ENCODE measurements around the gene KLRC3. TPM values are rescaled to one million over a fixed set of nuclear protein-coding genes. Genes with fewer than 3 reads are reported as not detected.
"Not testable (repeated sequence)": the region's sequence is repeated elsewhere in the genome, so short reads cannot be mapped to it uniquely, and the experiment has no call there.

KLRC3 gene
- total RNA-seq, 2 experiments from 2014 or later: 1.5 to 6.8 TPM

- no peak overlapping the region for H3K4me3 ChIP-seq (ENCODE audit: low read depth, low read length, poor library complexity, severe bottlenecking)
- intact Hi-C loops (cut with micrococcal nuclease; ENCODE audit: unreplicated experiment): no loop called here
- TF ChIP-seq EZH2phosphoT487 (IDR thresholded peaks at IDR 0.05; ENCODE audit: borderline replicate concordance, low read depth, low read length): no peak
- no peak for TF ChIP-seq CTCF (conservative IDR thresholded peaks at IDR 0.05; ENCODE audit: low read length)
- H3K4me2 ChIP-seq (ENCODE audit: low read length): no peak overlapping the region
- H2AFZ ChIP-seq (ENCODE audit: low read length): no peak overlapping the region
- no peaks in the 10 kb centered on the region for H3K9me2 ChIP-seq (ENCODE audit: insufficient read depth, low read length)
- no peak for DNase-seq (ENCODE audit: low spot score)
- peaks cover 28% of the 10 kb centered on the region; the same call in 1 of the 2 replicates for H3K79me2 ChIP-seq (ENCODE audit: insufficient read depth, low read depth, low read length)
- no TSS peak for BruUV-seq (replicated peaks)
- H3K4me1 ChIP-seq (ENCODE audit: insufficient read depth, low read length, poor library complexity, severe bottlenecking): peaks cover 18% of the 10 kb centered on the region
- H3K27ac ChIP-seq (ENCODE audit: low read depth, low read length, poor library complexity, severe bottlenecking): no peak overlapping the region
- H3K36me3 ChIP-seq (ENCODE audit: insufficient read depth, low read length): peaks cover 87% of the 10 kb centered on the region
- no peaks in the 10 kb centered on the region for H4K20me1 ChIP-seq (ENCODE audit: insufficient read depth, low read length)
- ChIA-PET CTCF (ENCODE audit: unreplicated experiment) (no interaction called here), POLR2A (interaction anchor here (1.2 to 2.0 kb wide), 2 partner anchors 15 to 16 kb away, joined by 3 to 8 read pairs; no protein-coding TSS in a partner anchor)
- H3K9me3 ChIP-seq (ENCODE audit: low read length): peaks cover 40% of the 10 kb centered on the region
Observed at GRCh38 chr12:10381928-10382628, 38.3 kb downstream of the KLRC3 start.

GRCh38 chr12:10378737-10379136 lies 41.7 kb downstream of the KLRC3 start:
- H2AFZ ChIP-seq (ENCODE audit: low read length); intact Hi-C loops (cut with micrococcal nuclease; ENCODE audit: unreplicated experiment); H3K4me2 ChIP-seq (ENCODE audit: low read length); H3K27ac ChIP-seq (ENCODE audit: low read depth, low read length, poor library complexity, severe bottlenecking); BruUV-seq (replicated peaks); H3K9me2 ChIP-seq (ENCODE audit: insufficient read depth, low read length); H4K20me1 ChIP-seq (ENCODE audit: insufficient read depth, low read length); CTCF ChIA-PET (ENCODE audit: unreplicated experiment); H3K79me2 ChIP-seq (ENCODE audit: insufficient read depth, low read depth, low read length); H3K4me3 ChIP-seq (ENCODE audit: low read depth, low read length, poor library complexity, severe bottlenecking); POLR2A ChIA-PET; DNase-seq (ENCODE audit: low spot score): not testable (repeated sequence)
- H3K9me3 ChIP-seq (ENCODE audit: low read length): peaks cover 36% of the 10 kb centered on the region
- peaks cover 16% of the 10 kb centered on the region for H3K4me1 ChIP-seq (ENCODE audit: insufficient read depth, low read length, poor library complexity, severe bottlenecking)
- H3K36me3 ChIP-seq (ENCODE audit: insufficient read depth, low read length): peaks cover 88% of the 10 kb centered on the region

- POLR2A ChIA-PET: interaction anchor here (0.5 to 1.4 kb wide), 11 partner anchors 10 to 637 kb away, joined by 3 to 9 read pairs (median 4); partner anchors contain the start of gene MAGOHB
- BruUV-seq (replicated peaks): no TSS peak
- H3K27ac ChIP-seq (ENCODE audit: low read depth, low read length, poor library complexity, severe bottlenecking): peak overlapping the region; percentile 58
Observed at GRCh38 chr12:10374624-10375018, 45.8 kb downstream of the KLRC3 start.

More at GRCh38 chr12:10374624-10375018, 45.8 kb downstream of the KLRC3 start:
- intact Hi-C loops (cut with micrococcal nuclease; ENCODE audit: unreplicated experiment): no loop called here
- no peaks in the 10 kb centered on the region for H4K20me1 ChIP-seq (ENCODE audit: insufficient read depth, low read length)
- H2AFZ ChIP-seq (ENCODE audit: low read length): peak overlapping the region; percentile 88; the same call in 1 of the 2 replicates
- H3K9me2 ChIP-seq (ENCODE audit: insufficient read depth, low read length): no peaks in the 10 kb centered on the region
- peaks cover 36% of the 10 kb centered on the region for H3K4me1 ChIP-seq (ENCODE audit: insufficient read depth, low read length, poor library complexity, severe bottlenecking)
- no peaks in the 10 kb centered on the region for H3K79me2 ChIP-seq (ENCODE audit: insufficient read depth, low read depth, low read length)
- peak overlapping the region; percentile 64 for H3K4me2 ChIP-seq (ENCODE audit: low read length)
- no peak overlapping the region for H3K4me3 ChIP-seq (ENCODE audit: low read depth, low read length, poor library complexity, severe bottlenecking)
- CTCF ChIA-PET (ENCODE audit: unreplicated experiment): no interaction called here
- DNase-seq (ENCODE audit: low spot score): no peak
- H3K36me3 ChIP-seq (ENCODE audit: insufficient read depth, low read length): peaks cover 83% of the 10 kb centered on the region
- H3K9me3 ChIP-seq (ENCODE audit: low read length): peaks cover 21% of the 10 kb centered on the region; the same call in 1 of the 2 replicates
- TF ChIP-seq EZH2phosphoT487 (IDR thresholded peaks at IDR 0.05; ENCODE audit: borderline replicate concordance, low read depth, low read length): no peak
- TF ChIP-seq CTCF (conservative IDR thresholded peaks at IDR 0.05; ENCODE audit: low read length): no peak
